ACC112 (cell line): ENCODE data around the gene PDE1A.
A peak's percentile ranks its signal among the peaks of the same experiment; 100 is the strongest.

ENCODE experiments used
- H2AFZ ChIP-seq: fragments of 200-600 bp; sonication (generic); one replicate; pipeline ENCODE4 v1.6.0; 2017; ENCODE audit warnings: antibody characterized with exemption, low read length; ENCODE audit not compliant: unreplicated experiment
- H3K27ac ChIP-seq: fragments of 200-600 bp; sonication (generic); 2 replicates; pipeline ENCODE4 v1.5.1; 2014; ENCODE audit warnings: low read depth, mild to moderate bottlenecking, antibody characterized with exemption, low read length, moderate library complexity
- H3K27me3 ChIP-seq: fragments of 200-600 bp; sonication (generic); 2 replicates; pipeline ENCODE4 v1.6.1; 2014; ENCODE audit warnings: mild to moderate bottlenecking, antibody characterized with exemption, low read length, moderate library complexity, mixed read lengths; ENCODE audit not compliant: insufficient read depth
- H3K36me3 ChIP-seq: fragments of 200-600 bp; sonication (generic); 2 replicates; pipeline ENCODE4 v1.6.1; 2016; ENCODE audit warnings: mild to moderate bottlenecking, antibody characterized with exemption, low read length, moderate library complexity, mixed read lengths; ENCODE audit not compliant: insufficient read depth
- H3K4me1 ChIP-seq: fragments of 200-600 bp; sonication (generic); one replicate; pipeline ENCODE4 v1.6.1; 2016; ENCODE audit warnings: low read length, mixed read lengths; ENCODE audit not compliant: insufficient read depth, unreplicated experiment, control insufficient read depth
- H3K4me3 ChIP-seq: fragments of 200-600 bp; sonication (generic); 2 replicates; pipeline ENCODE4 v1.5.1; 2014; ENCODE audit warnings: mild to moderate bottlenecking, low read depth, low read length
- H3K79me2 ChIP-seq: fragments of 200-600 bp; sonication (generic); one replicate; pipeline ENCODE4 v1.6.0; 2016; ENCODE audit warnings: low read length; ENCODE audit not compliant: control insufficient read depth, unreplicated experiment, insufficient read depth

Gene PDE1A

GRCh38 chr2:182378759-182379158 lies 48.1 kb downstream of the PDE1A start:
- Histone ChIP-seq H3K27me3 (no peaks in the 10 kb centered on the region), H3K4me1 (peaks cover 12% of the 10 kb centered on the region), H3K36me3 (no peaks in the 10 kb centered on the region; the same call in 1 of the 2 replicates), H3K27ac (no peak overlapping the region), H2AFZ (peak overlapping the region; percentile 65), H3K79me2 (no peaks in the 10 kb centered on the region), H3K4me3 (no peak overlapping the region; the same call in 1 of the 2 replicates)

GRCh38 chr2:182377467-182377866 lies 49.4 kb downstream of the PDE1A start:
- no peak overlapping the region for H3K27ac ChIP-seq
- H3K79me2 ChIP-seq: no peaks in the 10 kb centered on the region
- no peak overlapping the region for H3K4me3 ChIP-seq
- peaks cover 22% of the 10 kb centered on the region for H3K4me1 ChIP-seq
- peaks cover 4% of the 10 kb centered on the region; the same call in 1 of the 2 replicates for H3K36me3 ChIP-seq
- no peak overlapping the region for H2AFZ ChIP-seq
- H3K27me3 ChIP-seq: no peaks in the 10 kb centered on the region

- Histone ChIP-seq H3K4me3 (no peak overlapping the region), H3K36me3 (peaks cover 4% of the 10 kb centered on the region; the same call in 1 of the 2 replicates), H3K27ac (no peak overlapping the region), H3K79me2 (no peaks in the 10 kb centered on the region), H2AFZ (no peak overlapping the region), H3K4me1 (peaks cover 34% of the 10 kb centered on the region), H3K27me3 (no peaks in the 10 kb centered on the region)
These were observed 51.0 kb downstream of the PDE1A start for GRCh38 chr2:182375862-182376261.

GRCh38 chr2:182372661-182373060 lies 54.2 kb downstream of the PDE1A start:
- no peaks in the 10 kb centered on the region for H3K79me2 ChIP-seq
- H3K4me1 ChIP-seq: peaks cover 41% of the 10 kb centered on the region
- H3K27ac ChIP-seq: peak overlapping the region; percentile 93
- H3K36me3 ChIP-seq: peaks cover 4% of the 10 kb centered on the region; the same call in 1 of the 2 replicates
- H2AFZ ChIP-seq: peak overlapping the region; percentile 78
- H3K27me3 ChIP-seq: no peaks in the 10 kb centered on the region
- peak overlapping the region; percentile 19; the same call in 1 of the 2 replicates for H3K4me3 ChIP-seq

GRCh38 chr2:182368996-182369395 lies 57.8 kb downstream of the PDE1A start:
- Histone ChIP-seq H3K4me1 (peaks cover 41% of the 10 kb centered on the region), H3K4me3 (no peak overlapping the region), H3K36me3 (0 out of 2 replicates have a peak, but pooled peaks cover 4% of the 10 kb centered on the region), H3K27me3 (no peaks in the 10 kb centered on the region), H3K27ac (0 out of 2 replicates have a peak overlapping the region, but pooled peaks have one; percentile 33), H3K79me2 (no peaks in the 10 kb centered on the region), H2AFZ (peak overlapping the region; percentile 70)

- Histone ChIP-seq H3K27me3 (no peaks in the 10 kb centered on the region), H2AFZ (peak overlapping the region; percentile 70), H3K27ac (peak overlapping the region; percentile 33; the same call in 1 of the 2 replicates), H3K36me3 (0 out of 2 replicates have a peak, but pooled peaks cover 2% of the 10 kb centered on the region), H3K4me1 (peaks cover 40% of the 10 kb centered on the region), H3K4me3 (no peak overlapping the region), H3K79me2 (no peaks in the 10 kb centered on the region)
These were observed 58.4 kb downstream of the PDE1A start for GRCh38 chr2:182368446-182368845.

- Histone ChIP-seq H3K27ac (peak overlapping the region; percentile 42), H3K4me3 (no peak overlapping the region), H2AFZ (no peak overlapping the region), H3K4me1 (peaks cover 30% of the 10 kb centered on the region), H3K79me2 (no peaks in the 10 kb centered on the region), H3K36me3 (no peaks in the 10 kb centered on the region), H3K27me3 (no peaks in the 10 kb centered on the region)
These were observed 59.4 kb downstream of the PDE1A start for GRCh38 chr2:182367401-182367800.

GRCh38 chr2:182366628-182367027 lies 60.2 kb downstream of the PDE1A start:
- Histone ChIP-seq H2AFZ (no peak overlapping the region), H3K79me2 (no peaks in the 10 kb centered on the region), H3K36me3 (no peaks in the 10 kb centered on the region), H3K4me1 (peaks cover 25% of the 10 kb centered on the region), H3K27me3 (no peaks in the 10 kb centered on the region), H3K27ac (peak overlapping the region; percentile 42), H3K4me3 (no peak overlapping the region)

- no peaks in the 10 kb centered on the region for H3K79me2 ChIP-seq
- peaks cover 20% of the 10 kb centered on the region for H3K4me1 ChIP-seq
- no peak overlapping the region for H2AFZ ChIP-seq
- peak overlapping the region; percentile 39; the same call in 1 of the 2 replicates for H3K27ac ChIP-seq
- H3K27me3 ChIP-seq: no peaks in the 10 kb centered on the region
- H3K36me3 ChIP-seq: no peaks in the 10 kb centered on the region
- H3K4me3 ChIP-seq: no peak overlapping the region
These were observed 61.0 kb downstream of the PDE1A start for GRCh38 chr2:182365855-182366254.

GRCh38 chr2:182361477-182361876 lies 65.4 kb downstream of the PDE1A start:
- Histone ChIP-seq H3K4me1 (peaks cover 19% of the 10 kb centered on the region), H3K27ac (no peak overlapping the region), H3K79me2 (no peaks in the 10 kb centered on the region), H3K27me3 (no peaks in the 10 kb centered on the region), H3K36me3 (no peaks in the 10 kb centered on the region), H3K4me3 (no peak overlapping the region), H2AFZ (no peak overlapping the region)

- peaks cover 19% of the 10 kb centered on the region for H3K4me1 ChIP-seq
- H2AFZ ChIP-seq: peak overlapping the region; percentile 17
- peak overlapping the region; percentile 78 for H3K27ac ChIP-seq
- no peaks in the 10 kb centered on the region for H3K79me2 ChIP-seq
- H3K27me3 ChIP-seq: no peaks in the 10 kb centered on the region
- no peaks in the 10 kb centered on the region for H3K36me3 ChIP-seq
- no peak overlapping the region for H3K4me3 ChIP-seq
These were observed 66.1 kb downstream of the PDE1A start for GRCh38 chr2:182360663-182361260.
